H9 (cell line): ENCODE results near the gene LCNL1. TPM values are rescaled to one million over a fixed set of nuclear protein-coding genes. Genes with fewer than 3 reads are reported as not detected.

Experiments used
- DNase-seq: peaks from one replicate; pipeline ENCODE4 v3.0.0-alpha.2; 2017
- H2AFZ ChIP-seq: one replicate; pipeline ENCODE4 v1.6.1; 2013; ENCODE audit warnings: mild to moderate bottlenecking, low read length, control low read depth, moderate library complexity
- H2AK5ac ChIP-seq: 2 replicates; pipeline ENCODE4 v1.6.1; 2013; ENCODE audit warnings: low read length, control low read depth, mixed read lengths; ENCODE audit not compliant: insufficient read length
- H2BK120ac ChIP-seq: one replicate; pipeline ENCODE4 v1.6.1; 2013; ENCODE audit warnings: low read depth, mild to moderate bottlenecking, low read length, control low read depth, inconsistent platforms; ENCODE audit not compliant: poor library complexity, severe bottlenecking
- H2BK12ac ChIP-seq: 2 replicates; pipeline ENCODE4 v1.6.1; 2013; ENCODE audit warnings: low read length, control low read depth, mixed read lengths, low read depth; ENCODE audit not compliant: insufficient read length
- H2BK15ac ChIP-seq: 2 replicates; pipeline ENCODE4 v1.6.1; 2013; ENCODE audit warnings: low read depth, low read length, control low read depth
- H2BK20ac ChIP-seq: one replicate; pipeline ENCODE4 v1.6.1; 2013; ENCODE audit warnings: low read depth, mild to moderate bottlenecking, low read length, control low read depth, inconsistent platforms; ENCODE audit not compliant: poor library complexity, severe bottlenecking
- H2BK5ac ChIP-seq: 2 replicates; pipeline ENCODE4 v1.6.1; 2013; ENCODE audit warnings: low read length, control low read depth, mixed read lengths; ENCODE audit not compliant: insufficient read length
- H3K14ac ChIP-seq: 2 replicates; pipeline ENCODE4 v1.6.1; 2013; ENCODE audit warnings: low read length, control low read depth; ENCODE audit not compliant: insufficient read depth
- H3K18ac ChIP-seq: 2 replicates; pipeline ENCODE4 v1.6.1; 2013; ENCODE audit warnings: low read depth, mild to moderate bottlenecking, mixed read lengths, low read length, control low read depth; ENCODE audit not compliant: insufficient read length
- H3K23ac ChIP-seq: 2 replicates; pipeline ENCODE4 v1.6.1; 2013; ENCODE audit warnings: low read length, control low read depth, mixed read lengths, low read depth; ENCODE audit not compliant: insufficient read length
- H3K23me2 ChIP-seq: 2 replicates; pipeline ENCODE4 v1.6.1; 2013; ENCODE audit warnings: low read depth, mild to moderate bottlenecking, mixed read lengths, low read length, control low read depth; ENCODE audit not compliant: insufficient read length, poor library complexity, severe bottlenecking
- H3K27ac ChIP-seq: 2 replicates; pipeline ENCODE4 v1.5.1; 2013; ENCODE audit warnings: low read length, control low read depth, mixed read lengths, low read depth; ENCODE audit not compliant: insufficient read length
- H3K27me3 ChIP-seq: 2 replicates; pipeline ENCODE4 v1.6.1; 2013; ENCODE audit warnings: low read length, control low read depth, inconsistent platforms; ENCODE audit not compliant: insufficient read depth
- H3K4ac ChIP-seq: 2 replicates; pipeline ENCODE4 v1.6.1; 2013; ENCODE audit warnings: low read depth, mild to moderate bottlenecking, control low read depth, inconsistent platforms, low read length, moderate library complexity
- H3K4me1 ChIP-seq: 2 replicates; pipeline ENCODE4 v1.6.1; 2013; ENCODE audit warnings: low read length, control low read depth, inconsistent platforms; ENCODE audit not compliant: insufficient read depth
- H3K4me2 ChIP-seq: 2 replicates; pipeline ENCODE4 v1.6.1; 2013; ENCODE audit warnings: low read length, control low read depth, mixed read lengths; ENCODE audit not compliant: insufficient read length, insufficient read depth
- H3K56ac ChIP-seq: 2 replicates; pipeline ENCODE4 v1.6.1; 2013; ENCODE audit warnings: low read depth, mild to moderate bottlenecking, mixed read lengths, low read length, control low read depth; ENCODE audit not compliant: insufficient read length
- H3K79me1 ChIP-seq: 2 replicates; pipeline ENCODE4 v1.6.1; 2013; ENCODE audit warnings: low read depth, mild to moderate bottlenecking, moderate library complexity, low read length, control low read depth, inconsistent platforms; ENCODE audit not compliant: insufficient read depth, poor library complexity, severe bottlenecking
- H3K79me2 ChIP-seq: 2 replicates; pipeline ENCODE4 v1.6.1; 2013; ENCODE audit warnings: low read length, control low read depth, inconsistent platforms; ENCODE audit not compliant: insufficient read depth
- H3K9ac ChIP-seq: 2 replicates; pipeline ENCODE4 v1.6.1; 2013; ENCODE audit warnings: low read length, control low read depth, mixed read lengths; ENCODE audit not compliant: insufficient read length; ENCODE audit errors: extremely low read depth
- H3K9me3 ChIP-seq: one replicate; pipeline ENCODE4 v1.6.1; 2013; ENCODE audit warnings: low read depth, low read length, inconsistent platforms; ENCODE audit not compliant: control insufficient read depth
- H3T11ph ChIP-seq: one replicate; pipeline ENCODE4 v1.6.1; 2013; ENCODE audit warnings: mild to moderate bottlenecking, low read length, control low read depth, inconsistent platforms
- H4K20me1 ChIP-seq: one replicate; pipeline ENCODE4 v1.6.1; 2013; ENCODE audit not compliant: control insufficient read depth, insufficient read length, insufficient read depth
- H4K5ac ChIP-seq: 2 replicates; pipeline ENCODE4 v1.6.1; 2013; ENCODE audit warnings: low read depth, mild to moderate bottlenecking, mixed read lengths, low read length, control low read depth; ENCODE audit not compliant: insufficient read length
- H4K8ac ChIP-seq: replicated peaks from 2 replicates; pipeline ENCODE4 v1.6.1; 2013; ENCODE audit warnings: low read length, control low read depth, mixed read lengths, low read depth; ENCODE audit not compliant: insufficient read length
- H4K91ac ChIP-seq: 2 replicates; pipeline ENCODE4 v1.6.1; 2013; ENCODE audit warnings: low read depth, mild to moderate bottlenecking, moderate library complexity, mixed read lengths, low read length, control low read depth; ENCODE audit not compliant: insufficient read length
- H3K27ac Mint-ChIP-seq, 3 experiments: 2 replicates in 2 of 3; 3 replicates in 1 of 3; pipeline ENCODE4 v1.8.0; 2020 to 2021; ENCODE audit warnings: mixed read lengths in 3 of 3, mild to moderate bottlenecking in 1 of 3, moderate library complexity in 1 of 3
- H3K27me3 Mint-ChIP-seq: 2 replicates; pipeline ENCODE4 v1.8.0; 2021; ENCODE audit warnings: low read depth, mild to moderate bottlenecking, moderate library complexity, mixed read lengths
- H3K36me3 Mint-ChIP-seq, 3 experiments: 2 replicates in 2 of 3; 3 replicates in 1 of 3; pipeline ENCODE4 v1.8.0; 2020 to 2021; ENCODE audit warnings: low read depth in 3 of 3, mixed read lengths in 3 of 3; ENCODE audit not compliant: insufficient read depth in 1 of 3
- H3K4me1 Mint-ChIP-seq, 2 experiments: 2 replicates each; pipeline ENCODE4 v1.8.0; 2020; ENCODE audit warnings: mixed read lengths in 2 of 2
- H3K4me3 Mint-ChIP-seq, 2 experiments: 2 replicates in 1 of 2; 3 replicates in 1 of 2; pipeline ENCODE4 v1.8.0; 2020 to 2021; ENCODE audit warnings: mild to moderate bottlenecking in 2 of 2, mixed read lengths in 2 of 2, moderate library complexity in 1 of 2
- H3K9me3 Mint-ChIP-seq, 2 experiments: 2 replicates in 1 of 2; 3 replicates in 1 of 2; pipeline ENCODE4 v1.8.0; 2020; ENCODE audit warnings: mild to moderate bottlenecking in 2 of 2, mixed read lengths in 2 of 2, moderate library complexity in 1 of 2
- WGBS: extraction: QIAGEN DNeasy Blood & Tissue Kit; methylation state at CpG from one replicate; pipeline ENCODE4 v1.1.7; 2013; ENCODE audit warnings: missing lambda C conversion rate, low lambda C conversion rate, mixed read lengths; ENCODE audit not compliant: insufficient read length; ENCODE audit errors: extremely low coverage; 5-methylcytosine and 5-hydroxymethylcytosine counted together
- total RNA-seq: library from RNA; stranded (reverse); gene quantifications from 2 replicates; pipeline ENCODE4 v1.2.1, GENCODE V29; 2021
- TF ChIP-seq, protein P1 (sequence below): fragments of 200-600 bp; sonication (generic); conservative IDR thresholded peaks from 3 replicates; pipeline ENCODE4 v1.8.0; 2021; ENCODE audit warnings: antibody characterized with exemption, mild to moderate bottlenecking

The LCNL1 gene
- total RNA-seq, 1 experiment from 2014 or later: 0.20 TPM

DNA sequence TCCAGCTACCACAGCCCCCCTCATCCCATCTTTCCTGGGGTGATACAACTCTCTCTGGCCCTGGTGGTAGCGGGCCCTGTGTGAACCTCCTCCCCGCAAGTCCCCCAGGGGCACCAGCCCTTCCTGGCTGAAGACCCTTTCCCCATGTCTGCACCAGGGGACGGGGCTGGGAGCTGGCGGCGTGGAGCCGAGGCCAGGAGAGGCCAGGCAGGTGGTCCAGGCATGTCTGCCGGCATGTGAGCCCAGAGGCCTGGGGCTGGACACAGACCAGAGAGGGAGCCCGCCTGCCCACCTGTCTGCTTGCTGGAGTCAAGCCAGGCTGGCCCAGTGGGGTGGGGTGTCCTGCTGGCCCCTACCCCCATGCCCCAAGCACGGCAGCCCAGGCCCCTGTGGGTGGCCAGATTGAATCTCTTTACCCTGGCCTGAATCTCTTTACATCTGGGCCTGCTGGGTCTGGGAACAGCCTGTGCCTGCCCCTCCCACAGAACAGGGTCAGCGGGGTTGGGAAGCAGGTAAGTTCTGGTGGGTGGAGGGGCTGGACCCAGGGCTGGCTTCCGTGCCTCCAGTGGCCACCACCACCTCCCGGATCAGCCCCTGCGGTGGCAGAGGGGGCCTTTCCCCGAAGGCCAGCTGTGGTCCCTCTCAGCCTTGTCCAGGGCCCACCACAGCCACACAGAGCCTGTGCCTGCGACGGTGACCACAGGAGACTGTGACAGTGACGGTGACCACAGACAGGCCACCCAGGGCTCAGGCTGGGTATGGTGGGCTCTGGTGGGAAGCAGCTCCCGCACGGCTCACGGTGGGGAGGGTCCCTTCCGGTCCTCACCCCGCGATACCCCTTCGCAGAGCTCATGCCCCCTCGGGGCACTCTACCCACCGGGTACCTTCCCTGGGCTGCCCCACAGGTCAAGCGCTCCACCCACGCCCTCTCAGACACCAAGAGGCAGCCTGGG is 23.6 kb upstream of the LCNL1 start:
- Histone ChIP-seq H3K27ac (no peak overlapping the region), H3K18ac (no peak overlapping the region), H3K79me2 (no peaks in the 10 kb centered on the region), H2BK12ac (no peak overlapping the region), H3K23ac (no peak overlapping the region), H3T11ph (no peak overlapping the region), H4K8ac (no peak overlapping the region), H4K20me1 (peaks cover 2% of the 10 kb centered on the region), H2AK5ac (no peak overlapping the region), H3K9ac (no peak overlapping the region), H3K27me3 (no peaks in the 10 kb centered on the region), H3K56ac (no peak overlapping the region), H2BK15ac (no peak overlapping the region), H3K4ac (no peak overlapping the region), H2BK120ac (no peak overlapping the region), H4K5ac (no peak overlapping the region), H3K4me2 (no peak overlapping the region), H3K79me1 (no peaks in the 10 kb centered on the region), H3K23me2 (no peaks in the 10 kb centered on the region), H3K4me1 (no peaks in the 10 kb centered on the region), H2BK5ac (no peak overlapping the region), H3K14ac (no peak overlapping the region; the same call in 1 of the 2 replicates), H4K91ac (no peak overlapping the region), H3K9me3 (no peaks in the 10 kb centered on the region), H2BK20ac (no peak overlapping the region), H2AFZ (no peak overlapping the region)
- Mint-ChIP-seq H3K27me3 (peaks cover 8% of the 10 kb centered on the region), H3K36me3 (no peaks in the 10 kb centered on the region; a peak in 1 of 7 replicates), H3K4me3 (no peak overlapping the region), H3K4me1 (0 out of 4 replicates have a peak, but pooled peaks cover 0 to 2% of the 10 kb centered on the region in 2 experiments), H3K27ac (no peak overlapping the region), H3K9me3 (peaks cover 6% of the 10 kb centered on the region in 2 experiments; a peak in 4 of 5 replicates)
- no CpG with 5 or more reads among the region's 28 CpGs for WGBS
- no peak for DNase-seq
- TF ChIP-seq, protein P1, sequence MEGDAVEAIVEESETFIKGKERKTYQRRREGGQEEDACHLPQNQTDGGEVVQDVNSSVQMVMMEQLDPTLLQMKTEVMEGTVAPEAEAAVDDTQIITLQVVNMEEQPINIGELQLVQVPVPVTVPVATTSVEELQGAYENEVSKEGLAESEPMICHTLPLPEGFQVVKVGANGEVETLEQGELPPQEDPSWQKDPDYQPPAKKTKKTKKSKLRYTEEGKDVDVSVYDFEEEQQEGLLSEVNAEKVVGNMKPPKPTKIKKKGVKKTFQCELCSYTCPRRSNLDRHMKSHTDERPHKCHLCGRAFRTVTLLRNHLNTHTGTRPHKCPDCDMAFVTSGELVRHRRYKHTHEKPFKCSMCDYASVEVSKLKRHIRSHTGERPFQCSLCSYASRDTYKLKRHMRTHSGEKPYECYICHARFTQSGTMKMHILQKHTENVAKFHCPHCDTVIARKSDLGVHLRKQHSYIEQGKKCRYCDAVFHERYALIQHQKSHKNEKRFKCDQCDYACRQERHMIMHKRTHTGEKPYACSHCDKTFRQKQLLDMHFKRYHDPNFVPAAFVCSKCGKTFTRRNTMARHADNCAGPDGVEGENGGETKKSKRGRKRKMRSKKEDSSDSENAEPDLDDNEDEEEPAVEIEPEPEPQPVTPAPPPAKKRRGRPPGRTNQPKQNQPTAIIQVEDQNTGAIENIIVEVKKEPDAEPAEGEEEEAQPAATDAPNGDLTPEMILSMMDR: no peak
